ENCODE data around the gene FAM237B.
"Not testable (repeated sequence)": the region's sequence is repeated elsewhere in the genome, so short reads cannot be mapped to it uniquely, and the experiment has no call there.

The FAM237B gene

GRCh38 chr7:90345016-90345415 lies 23.9 kb upstream of the FAM237B start:
- DNase-seq (ENCODE audit: low read depth), result no peak
- H3K4me3 ChIP-seq (ENCODE audit: low read depth, low read length), result no peak overlapping the region
- no peak for TF ChIP-seq CTCF (IDR thresholded peaks at IDR 0.05; ENCODE audit: low read depth, low read length, missing control alignments)

- no peak for TF ChIP-seq CTCF (IDR thresholded peaks at IDR 0.05; ENCODE audit: low read depth, low read length, missing control alignments)
- H3K4me3 ChIP-seq (ENCODE audit: low read depth, low read length), result no peak overlapping the region
- no peak for DNase-seq (ENCODE audit: low read depth)
Measured at GRCh38 chr7:90337106-90337505, 16.0 kb upstream of the FAM237B start.

- DNase-seq (ENCODE audit: low read depth); H3K4me3 ChIP-seq (ENCODE audit: low read depth, low read length): not testable (repeated sequence)
Measured at GRCh38 chr7:90334926-90335325, 13.8 kb upstream of the FAM237B start.

GRCh38 chr7:90334193-90334843 lies 13.2 kb upstream of the FAM237B start:
- no peak for TF ChIP-seq CTCF (IDR thresholded peaks at IDR 0.05; ENCODE audit: low read depth, low read length, missing control alignments)
- no peak overlapping the region for H3K4me3 ChIP-seq (ENCODE audit: low read depth, low read length)
- DNase-seq (ENCODE audit: low read depth), result no peak

GRCh38 chr7:90326500-90326899 lies 5.4 kb upstream of the FAM237B start:
- TF ChIP-seq CTCF (IDR thresholded peaks at IDR 0.05; ENCODE audit: low read depth, low read length, missing control alignments), result no peak
- H3K4me3 ChIP-seq (ENCODE audit: low read depth, low read length), result no peak overlapping the region
- DNase-seq (ENCODE audit: low read depth), result no peak

GRCh38 chr7:90322837-90323236 lies 1.7 kb upstream of the FAM237B start:
- TF ChIP-seq CTCF (IDR thresholded peaks at IDR 0.05; ENCODE audit: low read depth, low read length, missing control alignments), result no peak
- no peak for DNase-seq (ENCODE audit: low read depth)
- no peak overlapping the region for H3K4me3 ChIP-seq (ENCODE audit: low read depth, low read length)

- TF ChIP-seq CTCF (IDR thresholded peaks at IDR 0.05; ENCODE audit: low read depth, low read length, missing control alignments), result no peak
- no peak for DNase-seq (ENCODE audit: low read depth)
- no peak overlapping the region for H3K4me3 ChIP-seq (ENCODE audit: low read depth, low read length)
Measured at GRCh38 chr7:90320418-90320800, 695 bp downstream of the FAM237B start.

Measured in GM12864 (cell line).